Right atrium auricular region (tissue), 2 donors: ENCODE measurements around the gene FAM161A. TPM values are rescaled to one million over a fixed set of nuclear protein-coding genes. Genes with fewer than 3 reads are reported as not detected.
"Not testable (repeated sequence)": the region's sequence is repeated elsewhere in the genome, so short reads cannot be mapped to it uniquely, and the experiment has no call there.

ENCODE experiments used
- DNase-seq: peaks from one replicate; pipeline ENCODE4 v3.0.0-alpha.2; 2019; ENCODE audit warnings: low spot score
- H3K27ac ChIP-seq, 2 donors: fragments of 200-600 bp; sonication (generic); 1 replicate in 1 of 2; 2 replicates in 1 of 2; pipeline ENCODE4 v1.5.1; 2016 to 2019
- H3K27me3 ChIP-seq, 2 donors: fragments of 200-600 bp; sonication (generic); one replicate each; pipeline versions ENCODE4 v1.5.1 to v1.6.0; 2017 to 2019
- H3K36me3 ChIP-seq: fragments of 200-600 bp; sonication (generic); one replicate; pipeline ENCODE4 v1.5.1; 2016
- H3K4me1 ChIP-seq, 2 donors: fragments of 200-600 bp; sonication (generic); one replicate each; pipeline versions ENCODE4 v1.5.1 to v1.6.0; 2017 to 2019
- H3K4me3 ChIP-seq, 2 donors: fragments of 200-600 bp; sonication (generic); 1 replicate in 1 of 2; 2 replicates in 1 of 2; pipeline ENCODE4 v1.5.1; 2017 to 2019; ENCODE audit warnings: mild to moderate bottlenecking in 1 of 2, moderate library complexity in 1 of 2
- H3K9me3 ChIP-seq, 2 donors: fragments of 200-600 bp; sonication (generic); one replicate each; pipeline ENCODE4 v1.5.1; 2019
- CTCF ChIP-seq, 2 donors: fragments of 200-600 bp; sonication (generic); IDR thresholded peaks; one replicate each; pipeline ENCODE4 v1.5.1; 2019; ENCODE audit warnings: antibody characterized with exemption in 2 of 2
- total RNA-seq, 2 donors: library from RNA; depleted of rRNA; stranded (reverse); fragments of >200 nt; gene quantifications; one replicate each; pipeline ENCODE4 v1.1.0, GENCODE V29; 2016

The FAM161A gene
- total RNA-seq, 2 donors from 2014 or later, result 0.41 to 1.8 TPM

- Histone ChIP-seq H3K27ac (no peak overlapping the region), H3K36me3 (no peaks in the 10 kb centered on the region), H3K4me3 (no peak overlapping the region), H3K4me1 (no peaks in the 10 kb centered on the region), H3K27me3 (no peaks in the 10 kb centered on the region), H3K9me3 (no peaks in the 10 kb centered on the region)
- DNase-seq, result no peak
- TF ChIP-seq CTCF (IDR thresholded peaks at IDR 0.05), result no peak
These were observed 37.1 kb downstream of the FAM161A start for GRCh38 chr2:61816480-61817355.

DNA sequence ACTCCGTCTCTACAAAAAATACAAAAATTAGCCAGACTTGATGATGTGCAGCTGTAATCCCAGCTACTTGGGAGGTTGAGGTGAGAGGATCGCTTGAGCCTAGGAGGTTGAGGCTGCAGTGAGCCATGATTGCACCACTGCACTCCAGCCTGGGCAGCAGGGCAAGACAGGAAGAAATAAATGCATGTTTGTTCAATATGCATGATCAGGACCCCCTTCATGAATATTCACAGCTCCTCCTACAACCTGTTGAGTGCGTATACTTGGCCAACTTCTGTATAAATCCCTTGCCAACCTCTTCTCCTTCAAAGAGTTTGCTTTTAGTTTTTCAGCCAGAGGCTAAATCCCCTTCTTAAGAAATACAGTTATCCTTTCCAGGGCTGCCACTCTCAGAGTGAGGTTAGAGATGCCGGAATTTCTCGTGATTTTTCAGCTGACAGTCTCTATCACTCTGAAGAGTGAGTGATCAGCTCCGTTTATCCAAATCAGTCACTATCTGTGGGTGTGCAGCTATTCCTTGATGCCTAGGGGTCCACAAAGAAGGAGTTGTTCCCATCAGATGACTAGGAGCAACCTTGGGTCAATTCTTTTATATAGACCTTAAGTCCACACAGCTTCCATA lies 39.2 kb downstream of the FAM161A start:
- TF ChIP-seq CTCF (IDR thresholded peaks at IDR 0.05), result no peak
- no peaks in the 10 kb centered on the region for H3K4me1 ChIP-seq
- no peaks in the 10 kb centered on the region for H3K27me3 ChIP-seq

DNA sequence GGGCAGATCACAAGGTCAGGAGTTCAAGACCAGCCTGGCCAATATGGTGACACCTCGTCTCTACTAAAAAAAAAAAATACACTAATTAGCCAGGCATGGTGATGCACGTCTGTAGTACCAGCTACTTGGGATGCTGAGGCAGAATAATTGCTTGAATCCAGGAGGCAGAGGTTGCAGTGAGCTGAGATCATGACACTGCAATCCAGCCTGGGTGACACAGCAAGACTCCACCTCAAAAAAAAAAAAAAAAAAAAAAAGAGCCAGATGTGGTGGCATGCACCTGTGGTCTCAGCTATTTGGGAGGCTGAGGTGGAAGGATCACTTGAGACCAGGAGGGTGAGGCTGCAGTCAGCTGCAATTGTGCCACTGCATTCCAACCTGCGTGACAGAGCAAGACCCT lies 40.5 kb downstream of the FAM161A start:
- not testable (repeated sequence) for H3K9me3 ChIP-seq, H3K27me3 ChIP-seq, H3K27ac ChIP-seq, DNase-seq, H3K4me3 ChIP-seq, H3K4me1 ChIP-seq, H3K36me3 ChIP-seq

More for the DNA sequence above, 39.2 kb downstream of the FAM161A start:
- no peaks in the 10 kb centered on the region for H3K36me3 ChIP-seq
- no peaks in the 10 kb centered on the region for H3K9me3 ChIP-seq
- H3K27ac ChIP-seq, result no peak overlapping the region
- DNase-seq, result no peak
- H3K4me3 ChIP-seq, result no peak overlapping the region

DNA sequence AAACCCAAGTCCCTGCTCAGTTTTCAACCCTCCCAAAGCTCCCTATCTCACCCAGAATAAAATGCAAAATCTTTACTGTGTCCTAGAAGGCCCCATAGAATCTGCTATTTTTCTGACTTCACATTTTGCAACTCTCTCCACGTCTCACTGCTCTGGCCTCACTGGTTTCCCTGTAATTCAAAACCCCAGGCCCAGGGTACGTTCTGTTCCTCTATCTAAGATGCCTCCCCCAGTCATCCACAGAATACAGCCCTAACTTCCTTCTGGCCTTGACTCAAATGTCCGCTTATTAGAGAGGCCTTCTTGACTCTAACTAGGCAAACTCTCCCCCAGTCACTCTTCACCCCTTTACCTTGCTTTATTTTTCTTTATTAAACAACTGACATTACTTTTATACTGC lies 42.0 kb downstream of the FAM161A start:
- TF ChIP-seq CTCF (IDR thresholded peaks at IDR 0.05), result no peak
- Histone ChIP-seq H3K4me1 (no peaks in the 10 kb centered on the region), H3K36me3 (no peaks in the 10 kb centered on the region), H3K4me3 (no peak overlapping the region), H3K9me3 (no peaks in the 10 kb centered on the region), H3K27me3 (no peaks in the 10 kb centered on the region), H3K27ac (no peak overlapping the region)
- no peak for DNase-seq

GRCh38 chr2:61810203-61810602 lies 43.7 kb downstream of the FAM161A start:
- not testable (repeated sequence) for DNase-seq, H3K36me3 ChIP-seq, H3K27me3 ChIP-seq, H3K27ac ChIP-seq, H3K4me3 ChIP-seq, H3K4me1 ChIP-seq, H3K9me3 ChIP-seq

DNA sequence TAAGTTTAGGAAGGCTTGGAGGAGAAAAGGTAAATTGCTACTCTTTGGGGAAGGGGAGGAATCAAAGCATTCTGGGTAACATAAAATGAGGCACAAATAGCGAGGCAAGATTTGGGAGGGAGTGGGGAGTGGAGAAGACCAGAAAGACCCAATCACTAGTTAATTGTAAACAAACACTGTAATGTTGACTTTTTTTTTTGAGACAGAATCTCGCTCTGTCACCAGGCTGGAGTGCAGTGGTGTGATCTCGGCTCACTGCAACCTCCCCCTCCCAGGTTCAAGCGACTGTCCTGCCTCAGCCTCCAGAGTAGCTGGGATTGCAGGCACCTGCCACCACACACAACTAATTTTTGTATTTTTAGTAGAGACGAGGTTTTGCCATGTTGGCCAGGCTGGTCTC lies 45.2 kb downstream of the FAM161A start:
- not testable (repeated sequence) for H3K36me3 ChIP-seq, DNase-seq, H3K27me3 ChIP-seq, H3K27ac ChIP-seq, H3K9me3 ChIP-seq, H3K4me3 ChIP-seq, H3K4me1 ChIP-seq

- no peaks in the 10 kb centered on the region for H3K27me3 ChIP-seq
- no peak for TF ChIP-seq CTCF (IDR thresholded peaks at IDR 0.05)
These were observed 46.7 kb downstream of the FAM161A start for GRCh38 chr2:61807036-61807757.

More at GRCh38 chr2:61807036-61807757, 46.7 kb downstream of the FAM161A start:
- Histone ChIP-seq H3K36me3 (no peaks in the 10 kb centered on the region), H3K27ac (no peak overlapping the region), H3K4me3 (no peak overlapping the region), H3K4me1 (no peaks in the 10 kb centered on the region), H3K9me3 (no peaks in the 10 kb centered on the region)
- DNase-seq, result no peak
